ENCODE data around the gene CD48.
A peak's percentile ranks its signal among the peaks of the same experiment; 100 is the strongest.
"Not testable (repeated sequence)": the region's sequence is repeated elsewhere in the genome, so short reads cannot be mapped to it uniquely, and the experiment has no call there.

CD48 gene

DNA sequence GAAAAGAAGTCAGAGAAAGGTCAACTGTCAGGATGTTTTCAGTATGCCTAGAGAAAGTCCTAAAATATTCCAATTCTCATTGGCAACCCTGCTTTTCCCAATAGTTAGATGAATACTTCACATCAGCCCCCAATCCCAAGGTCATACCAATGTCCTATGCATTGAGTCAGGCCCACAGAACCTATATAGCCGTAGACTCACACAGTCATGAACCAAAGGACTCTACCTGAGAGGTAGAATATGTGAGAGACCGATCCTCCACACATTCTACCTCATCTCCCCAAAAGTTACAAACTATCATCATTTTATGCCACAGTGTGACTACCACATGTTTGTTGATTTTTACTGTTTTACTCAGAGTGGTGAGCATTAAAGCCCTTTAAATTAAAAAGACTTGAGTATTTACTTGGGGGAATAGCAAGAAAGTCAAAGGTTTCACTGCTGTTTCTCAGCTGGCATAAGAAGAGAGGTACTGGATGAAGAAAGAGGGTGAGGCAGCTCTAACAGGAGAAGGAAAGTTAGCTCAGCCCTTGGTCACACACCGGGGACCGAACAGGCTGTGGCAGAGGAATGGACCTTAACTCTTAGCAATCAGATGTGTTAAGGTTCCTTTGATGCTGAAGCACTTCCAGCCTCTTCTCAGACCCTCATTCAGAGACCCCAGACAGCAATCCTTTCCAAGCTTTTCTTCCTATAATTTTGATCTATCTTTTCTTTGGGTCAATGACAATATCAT, 937 bp downstream of the CD48 start:
- DNase-seq: no peak

- DNase-seq: no peak
Observed at GRCh38 chr1:160709715-160710114, 1.9 kb downstream of the CD48 start.

DNA sequence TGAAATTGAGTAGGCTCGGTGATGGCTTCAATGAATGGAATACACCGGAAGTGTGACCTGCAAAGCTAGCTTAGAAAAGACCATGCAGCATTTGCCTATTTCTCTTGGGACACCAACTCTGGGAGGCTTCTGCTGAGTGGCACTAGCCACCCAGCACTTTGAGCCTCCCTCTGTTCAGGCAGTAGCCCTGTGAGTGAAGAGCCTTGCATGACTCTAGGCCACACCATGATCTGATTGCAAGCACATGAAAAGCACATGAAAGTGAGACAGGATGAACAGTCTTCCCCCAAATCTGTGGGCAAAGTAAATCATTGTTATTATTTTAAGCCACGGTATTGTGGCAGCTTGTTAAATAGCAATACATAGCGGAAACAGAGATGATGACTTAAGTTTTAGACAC, 2.8 kb downstream of the CD48 start:
- no peak for DNase-seq

GRCh38 chr1:160708118-160708517, 3.5 kb downstream of the CD48 start:
- no peak for DNase-seq

DNA sequence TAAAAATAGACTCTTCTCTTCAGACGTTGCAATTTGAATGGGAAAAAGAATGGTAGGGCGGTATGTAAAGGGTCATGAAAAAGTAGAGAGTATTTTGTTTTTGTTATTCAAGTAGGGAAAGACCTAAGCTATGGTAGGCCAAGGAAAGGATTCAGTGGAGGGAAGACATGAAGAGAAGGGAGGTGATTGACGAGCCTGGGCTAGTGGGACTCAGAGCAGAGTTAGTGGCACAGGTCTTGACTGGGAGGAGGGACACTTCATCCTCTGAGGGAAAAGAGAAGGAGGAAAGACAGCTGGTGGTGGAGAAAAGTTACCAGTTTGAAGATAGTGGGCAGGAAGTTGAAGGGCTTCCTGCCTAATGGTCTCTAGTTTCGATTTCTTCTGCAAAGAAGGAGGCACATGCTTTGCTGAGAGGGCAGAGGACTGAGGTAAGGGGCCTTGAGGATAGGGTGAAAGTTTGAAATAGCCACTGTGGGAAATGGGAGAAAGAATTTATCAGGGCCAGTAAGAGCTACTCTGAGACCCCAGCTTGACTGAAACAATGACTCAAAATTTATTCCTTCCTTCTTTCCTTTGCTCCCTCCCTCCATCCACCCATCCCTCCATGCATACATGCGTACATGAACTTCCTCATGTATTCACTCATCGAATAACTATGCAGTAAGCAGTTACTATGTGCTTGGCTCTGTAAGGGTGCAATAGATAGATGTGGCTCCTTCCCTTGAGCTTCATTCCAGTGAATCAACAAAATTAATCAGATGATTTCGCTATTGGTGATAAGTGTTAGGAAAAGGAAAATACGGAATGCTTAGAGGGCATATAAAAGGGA, 4.2 kb downstream of the CD48 start:
- no peak for DNase-seq

GRCh38 chr1:160706526-160707235, 4.9 kb downstream of the CD48 start:
- no peak for DNase-seq

- DNase-seq: no peak
Observed at GRCh38 chr1:160705742-160706141, 5.9 kb downstream of the CD48 start.

DNA sequence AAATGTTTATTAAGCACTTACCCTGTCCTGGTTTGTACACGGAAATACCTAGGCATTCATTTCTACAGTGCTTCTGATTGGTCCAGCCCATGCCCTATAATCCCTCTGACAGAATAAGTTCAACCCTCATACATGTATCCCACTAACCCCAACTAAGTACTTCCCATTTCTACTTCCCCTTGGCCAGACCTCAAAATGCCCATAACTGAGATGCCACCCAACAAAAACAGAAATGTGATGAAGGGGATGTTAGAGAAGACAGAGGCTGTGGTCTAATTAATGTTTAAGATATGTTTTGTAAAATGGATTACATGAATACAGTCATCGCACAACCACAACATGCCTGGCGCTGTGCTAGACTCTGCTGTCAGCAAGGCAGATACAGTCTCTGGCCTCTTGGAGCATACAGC, 6.4 kb downstream of the CD48 start:
- DNase-seq: not testable (repeated sequence)

- DNase-seq: no peak
Observed at GRCh38 chr1:160704250-160704649, 7.4 kb downstream of the CD48 start.

DNA sequence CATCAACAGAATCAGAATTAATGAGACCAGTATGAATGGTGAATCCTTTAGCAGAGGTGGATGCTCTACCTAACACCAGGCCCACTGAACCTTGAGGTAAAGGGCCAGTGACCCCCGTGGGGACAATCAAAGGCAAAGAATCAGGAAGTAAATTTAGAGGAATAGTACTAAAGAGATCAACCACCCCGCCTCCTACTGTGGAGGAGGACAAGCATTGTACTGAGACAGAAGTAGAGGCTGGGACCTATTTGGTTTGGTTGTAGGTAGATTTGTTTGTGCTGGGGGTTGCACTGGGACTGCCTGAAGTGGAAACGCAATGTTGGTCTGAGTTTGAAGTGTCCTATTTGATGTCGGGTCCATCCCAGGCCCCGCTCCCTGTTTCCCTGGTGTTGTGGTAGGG, 9.5 kb downstream of the CD48 start:
- no peak for DNase-seq

- DNase-seq: not testable (repeated sequence)
Observed at GRCh38 chr1:160692390-160692789, 19.2 kb downstream of the CD48 start.

GRCh38 chr1:160685266-160685665, 26.4 kb downstream of the CD48 start:
- no peak for DNase-seq

DNA sequence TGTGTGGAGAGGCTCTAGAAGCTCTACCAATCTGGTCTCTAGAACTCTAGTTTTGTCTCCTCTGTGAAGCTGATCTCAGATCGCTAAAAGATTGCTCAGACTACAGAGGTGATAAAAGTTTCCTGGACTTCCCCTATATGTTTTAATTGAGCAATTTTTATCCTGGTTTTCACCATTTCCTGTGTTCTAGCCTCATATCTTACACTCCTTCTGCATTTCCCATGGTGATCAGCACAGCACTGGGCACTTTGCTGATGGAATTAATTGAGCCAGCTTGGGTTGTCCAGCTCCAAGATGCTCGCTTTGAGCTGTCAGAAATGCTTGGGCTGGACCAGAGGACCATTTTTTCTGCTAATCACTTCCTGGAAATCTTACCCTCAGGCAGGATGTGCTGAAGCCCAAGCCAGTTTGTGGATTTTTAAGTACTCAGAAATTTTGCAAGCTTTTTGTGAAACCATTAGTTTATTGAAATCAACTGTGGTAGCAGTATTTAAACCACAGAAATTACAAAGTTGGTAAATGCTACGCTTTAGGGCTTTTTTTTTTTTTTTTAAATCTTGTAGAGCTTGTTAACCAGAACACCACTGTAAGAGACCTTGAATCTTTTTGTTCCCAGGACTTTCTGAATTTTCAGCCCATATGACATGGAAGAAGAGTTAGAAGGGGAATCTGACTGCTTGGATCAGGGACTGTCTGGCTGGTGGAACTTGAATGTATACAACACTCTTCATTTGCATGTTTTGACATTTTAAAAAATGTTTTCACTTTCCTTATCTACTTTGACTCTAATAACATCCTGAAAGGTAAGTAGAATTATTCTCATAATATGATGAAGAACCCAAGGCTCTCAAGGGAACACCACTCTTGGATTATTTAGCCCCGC, 28.4 kb downstream of the CD48 start:
- DNase-seq: no peak

GRCh38 chr1:160681891-160682140, 29.8 kb downstream of the CD48 start:
- no peak for DNase-seq

- DNase-seq: peak; percentile 87
Observed at GRCh38 chr1:160681066-160681890, 30.3 kb downstream of the CD48 start.

- no peak for DNase-seq
Observed at GRCh38 chr1:160680399-160680798, 31.2 kb downstream of the CD48 start.

DNA sequence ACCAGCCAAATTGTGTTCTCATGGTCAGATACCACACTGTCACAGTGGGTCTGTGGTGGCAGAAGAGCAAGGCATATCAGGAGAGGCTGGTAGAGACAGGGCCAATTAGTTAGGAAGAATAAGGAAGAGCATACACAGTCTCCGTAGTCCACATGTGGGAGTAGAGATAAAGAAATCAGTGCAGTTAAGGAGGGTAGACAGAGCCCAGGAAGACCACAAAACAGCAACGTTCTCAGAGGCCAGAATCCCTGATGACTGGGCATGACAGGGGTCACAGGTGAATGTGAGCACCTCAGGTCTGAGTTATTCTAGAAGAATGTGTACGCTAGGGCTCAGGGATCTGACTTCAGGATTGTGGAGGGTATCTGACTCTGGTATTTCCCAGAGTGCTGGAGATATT, 31.7 kb downstream of the CD48 start:
- no peak for DNase-seq

DNA sequence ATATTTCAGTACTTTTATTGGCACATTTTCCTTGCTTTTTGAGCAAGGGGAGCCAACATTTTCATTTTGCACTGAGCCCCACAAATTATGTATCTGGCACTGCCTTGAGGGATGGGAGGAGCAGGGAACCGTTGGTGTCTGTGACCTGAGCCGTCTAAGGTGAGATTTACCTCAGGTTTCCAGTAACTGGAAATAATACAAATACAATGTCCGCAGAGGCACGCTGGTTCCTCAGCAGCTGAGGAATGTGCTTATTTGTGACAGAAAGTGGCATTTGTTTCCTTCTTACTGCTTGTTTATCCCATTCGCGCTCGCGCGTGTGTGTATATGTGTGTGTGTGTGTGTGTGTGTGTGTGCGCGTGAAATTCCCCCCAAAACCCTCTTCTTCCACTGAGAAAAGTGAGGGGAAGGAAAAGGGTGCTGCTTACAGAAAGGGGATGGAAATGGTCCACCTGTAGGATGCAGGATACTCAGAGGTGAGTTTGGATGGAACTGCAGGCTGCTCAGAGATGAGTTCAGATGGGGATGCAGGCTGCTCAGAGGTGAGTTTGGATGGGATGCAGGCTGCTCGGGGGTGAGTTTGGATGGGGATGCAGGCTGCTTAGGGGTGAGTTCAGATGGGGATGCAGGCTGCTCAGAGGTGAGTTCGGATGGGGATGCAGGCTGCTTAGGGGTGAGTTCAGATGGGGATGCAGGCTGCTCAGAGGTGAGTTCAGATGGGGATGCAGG, 34.6 kb downstream of the CD48 start:
- no peak for DNase-seq

DNA sequence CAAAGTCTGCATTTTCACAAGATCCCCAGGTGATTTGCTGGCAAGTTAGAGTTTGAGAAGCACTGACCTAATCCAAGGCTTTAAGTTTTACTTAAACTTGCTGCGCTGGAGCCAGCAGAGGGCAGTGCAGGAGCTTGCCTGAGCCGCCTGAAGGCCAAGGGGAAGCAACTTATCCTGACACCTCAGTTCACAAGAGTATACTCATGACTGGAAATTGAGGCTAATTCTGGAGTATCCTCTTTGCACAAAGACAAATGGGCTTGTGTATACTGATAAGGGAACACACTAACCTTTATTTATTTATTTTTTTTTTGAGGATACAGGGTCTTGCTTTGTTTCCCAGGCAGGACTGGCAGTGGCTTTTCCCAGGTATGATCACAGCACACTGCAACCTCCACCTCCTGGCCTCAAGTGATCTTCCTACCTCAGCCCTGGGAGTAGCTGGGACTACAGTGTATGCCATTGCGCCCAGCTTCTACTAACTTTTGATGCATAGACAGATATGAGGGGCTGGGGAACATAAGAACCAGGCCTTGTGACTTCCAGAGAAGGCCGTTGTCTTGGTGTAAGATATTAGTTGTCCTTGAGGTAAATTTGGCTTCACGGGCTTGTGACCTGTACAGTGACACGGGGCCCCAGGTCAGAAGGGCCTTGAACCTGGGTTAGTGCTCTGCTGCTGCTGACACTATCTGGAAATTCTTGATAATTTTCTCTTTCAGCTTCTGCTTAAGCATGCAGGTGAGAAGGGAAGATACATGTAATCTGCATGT, 35.8 kb downstream of the CD48 start:
- peak; percentile 78 for DNase-seq

DNA sequence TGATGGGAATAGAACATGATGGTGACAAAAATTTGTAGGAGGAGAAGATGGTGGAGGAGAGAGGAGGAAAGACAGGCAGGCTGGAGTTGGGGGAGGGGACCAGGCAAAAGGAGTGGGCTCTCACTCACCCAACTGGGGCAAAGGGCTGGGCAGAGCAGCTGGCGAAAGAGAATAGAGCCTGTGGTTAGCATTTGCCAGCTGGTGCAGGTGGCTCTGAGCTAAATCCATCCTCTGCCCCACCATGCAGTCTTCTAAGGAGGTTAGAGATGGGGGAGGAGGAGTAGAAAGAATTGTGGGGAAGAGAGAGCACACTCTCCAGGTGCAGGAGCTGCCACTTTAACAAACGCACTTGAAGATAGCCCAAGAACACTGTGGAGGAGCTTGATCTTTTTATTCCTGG, 37.2 kb downstream of the CD48 start:
- no peak for DNase-seq
